ENCODE data around the gene GATA1.

The GATA1 gene

GRCh38 chrX:48785540-48786214 is 713 bp upstream of the GATA1 start:
- DNase-seq = no peak

- no peak for DNase-seq
Measured at GRCh38 chrX:48786825-48787504, 575 bp downstream of the GATA1 start.

DNA sequence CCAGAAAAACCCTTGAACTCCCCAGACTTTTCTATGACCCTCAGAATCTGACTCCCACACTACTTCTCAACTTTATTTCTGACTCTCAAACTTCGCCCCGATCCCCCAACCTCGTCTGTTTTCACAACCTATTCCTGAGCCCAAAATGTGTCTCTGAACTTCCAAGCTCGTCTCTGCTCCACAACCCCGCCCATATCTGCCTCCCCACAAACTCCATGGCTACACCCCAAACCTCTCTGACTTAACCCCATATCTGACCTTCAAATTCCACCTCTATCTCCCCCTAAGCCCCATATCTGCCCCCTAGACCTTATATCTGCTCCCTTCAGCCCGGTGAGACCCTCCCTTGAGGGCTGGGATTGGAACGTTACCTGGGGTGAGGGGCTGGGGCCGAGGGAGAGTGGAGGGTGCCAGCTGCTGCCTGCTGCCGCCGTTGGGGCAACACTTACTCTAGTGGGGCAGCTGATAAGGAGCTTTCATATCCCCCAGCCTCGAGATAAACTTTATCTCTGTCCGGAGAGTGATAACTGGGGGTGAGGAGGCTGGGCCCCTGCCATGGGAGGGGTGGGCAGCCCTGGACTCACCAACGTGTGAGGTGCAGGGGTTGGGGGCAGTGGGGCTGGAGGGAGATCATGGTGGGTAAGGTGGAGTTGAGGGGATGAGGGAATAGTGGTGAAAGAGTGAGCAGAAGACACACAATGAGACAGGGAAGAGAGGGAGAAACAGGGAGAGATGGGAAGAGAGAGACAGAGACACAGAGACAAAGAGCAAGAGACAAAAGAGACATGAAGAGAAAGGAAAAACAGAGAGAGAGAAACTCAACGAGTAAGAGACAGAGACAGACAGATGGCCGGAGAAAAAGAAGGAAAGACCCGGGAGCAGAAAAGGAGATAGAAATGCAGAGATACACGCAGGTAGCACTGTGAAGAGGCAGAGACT is 1.4 kb downstream of the GATA1 start:
- DNase-seq = no peak

GRCh38 chrX:48789366-48790220 is 3.2 kb downstream of the GATA1 start:
- no peak for DNase-seq

- DNase-seq = no peak
Measured at GRCh38 chrX:48790477-48790876, 4.1 kb downstream of the GATA1 start.

GRCh38 chrX:48791063-48791820 is 4.9 kb downstream of the GATA1 start:
- no peak for DNase-seq

- DNase-seq = no peak
Measured at GRCh38 chrX:48792219-48792618, 5.8 kb downstream of the GATA1 start.

GRCh38 chrX:48793935-48794334 is 7.5 kb downstream of the GATA1 start:
- no peak for DNase-seq

- no peak for DNase-seq
Measured at GRCh38 chrX:48794340-48794910, 8.0 kb downstream of the GATA1 start.

GRCh38 chrX:48794911-48795515 is 8.6 kb downstream of the GATA1 start:
- no peak for DNase-seq

- DNase-seq = no peak
Measured at GRCh38 chrX:48798318-48798717, 11.9 kb downstream of the GATA1 start.

DNA sequence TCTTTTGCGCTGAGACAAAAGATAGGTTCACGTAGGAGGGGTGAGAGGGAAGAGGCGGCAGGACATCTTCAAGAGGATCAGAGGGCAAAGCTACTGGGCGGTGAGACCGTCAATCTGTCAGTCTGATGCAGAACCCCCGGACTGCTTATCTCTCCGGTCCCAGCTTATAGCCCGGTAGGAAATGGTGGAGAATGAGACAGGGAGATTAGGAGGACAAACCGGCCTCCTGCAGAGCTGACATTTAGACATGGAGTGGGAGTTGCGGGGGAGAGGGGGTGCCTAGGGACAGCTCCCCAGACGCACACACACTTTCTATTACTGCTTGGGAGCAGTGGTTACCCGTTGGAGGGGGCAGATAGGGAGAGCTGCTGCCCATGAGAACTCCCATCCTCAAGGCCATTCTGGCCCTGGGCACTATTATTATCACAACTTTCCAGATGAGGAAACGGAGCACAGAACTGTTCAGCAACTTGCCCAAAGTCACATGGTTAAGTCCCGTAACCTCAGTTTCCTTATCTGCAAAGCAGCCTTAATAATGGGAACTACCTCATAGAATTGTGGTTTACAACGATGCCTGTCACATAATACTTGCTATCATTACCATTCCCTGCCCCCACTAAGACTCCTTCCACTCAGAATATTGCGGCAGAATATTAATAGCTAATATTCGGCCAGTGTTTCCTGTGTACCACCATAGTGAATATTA is 14.3 kb downstream of the GATA1 start:
- DNase-seq = no peak

- peak; percentile 75 for DNase-seq
Measured at GRCh38 chrX:48801280-48802088, 15.1 kb downstream of the GATA1 start, which contains the start of gene HDAC6. TSS of gene HDAC6 (plus strand) at chrX:48802067. CDS start at chrX:48802693, 626 bp downstream.

DNA sequence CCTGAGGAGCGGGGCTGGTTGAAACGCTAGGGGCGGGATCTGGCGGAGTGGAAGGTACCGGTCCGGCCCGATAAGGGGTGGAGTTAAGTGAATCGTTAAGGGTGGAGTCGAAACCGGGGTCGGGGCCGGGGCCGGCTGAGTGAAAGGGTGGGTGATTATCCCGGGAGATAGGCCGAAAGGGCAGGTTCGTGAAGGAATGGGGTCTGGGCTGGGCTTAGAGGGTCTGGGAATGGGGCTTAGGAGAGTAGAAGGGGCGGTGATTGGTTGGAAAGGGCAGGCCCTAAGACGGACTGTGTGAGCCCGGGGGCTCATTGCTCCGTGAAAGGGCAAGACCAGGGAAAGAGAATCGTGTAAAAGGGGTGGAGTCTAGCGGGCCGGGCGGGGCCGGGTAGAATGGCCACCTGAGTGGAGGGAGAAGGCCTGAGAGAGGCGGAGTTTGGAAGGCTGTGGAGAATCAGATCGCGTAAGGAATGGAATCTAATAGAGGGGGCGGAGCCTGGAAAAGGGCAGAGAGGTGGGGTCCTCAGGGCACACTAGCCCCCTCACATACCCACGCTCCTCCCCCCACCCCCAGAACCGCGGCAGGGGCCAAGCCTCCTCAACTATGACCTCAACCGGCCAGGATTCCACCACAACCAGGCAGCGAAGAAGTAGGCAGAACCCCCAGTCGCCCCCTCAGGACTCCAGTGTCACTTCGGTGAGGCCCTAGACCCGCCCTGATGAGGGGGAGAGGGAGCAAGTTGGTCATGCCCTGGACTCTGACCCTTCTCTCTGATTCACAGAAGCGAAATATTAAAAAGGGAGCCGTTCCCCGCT is 15.9 kb downstream of the GATA1 start:
- no peak for DNase-seq

- no peak for DNase-seq
Measured at GRCh38 chrX:48802905-48803200, 16.5 kb downstream of the GATA1 start.

GRCh38 chrX:48806081-48806480 is 19.7 kb downstream of the GATA1 start:
- DNase-seq = no peak

GRCh38 chrX:48813644-48814043 is 27.3 kb downstream of the GATA1 start:
- no peak for DNase-seq

DNA sequence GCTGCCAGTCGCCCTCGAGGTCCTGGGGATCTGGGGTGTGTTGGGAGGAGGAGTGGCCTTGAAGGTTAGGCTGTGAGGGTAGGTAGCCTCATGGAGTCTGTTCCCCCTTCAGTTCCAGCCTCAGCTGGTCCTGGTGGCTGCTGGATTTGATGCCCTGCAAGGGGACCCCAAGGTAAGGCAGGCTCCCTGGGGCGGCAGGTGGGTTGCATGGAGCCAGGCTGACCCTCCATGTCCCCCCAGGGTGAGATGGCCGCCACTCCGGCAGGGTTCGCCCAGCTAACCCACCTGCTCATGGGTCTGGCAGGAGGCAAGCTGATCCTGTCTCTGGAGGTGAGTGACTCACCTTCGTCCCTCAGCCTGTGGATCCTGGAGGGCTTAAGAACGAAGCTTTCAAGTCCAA is 28.3 kb downstream of the GATA1 start:
- DNase-seq = no peak

- DNase-seq = no peak
Measured at GRCh38 chrX:48815266-48815665, 28.9 kb downstream of the GATA1 start.

Data from SIG-M5 (cell line).